GM12878 (cell line): ENCODE measurements around the gene SVIL.

Experiments
- ATF3 ChIP-seq: IDR thresholded peaks from 2 replicates; pipeline ENCODE4 v1.6.1; 2011; ENCODE audit warnings: low read depth, mild to moderate bottlenecking, low read length, moderate library complexity, borderline replicate concordance; ENCODE audit errors: extremely low read depth
- CTCF ChIP-seq, 3 experiments: IDR thresholded peaks in 2 of 3; conservative IDR thresholded peaks in 1 of 3; 2 replicates each; pipeline ENCODE4 v1.5.1; 2011; ENCODE audit warnings: low read depth in 3 of 3, low read length in 3 of 3, mild to moderate bottlenecking in 3 of 3, control low read depth in 2 of 3, moderate library complexity in 2 of 3, inconsistent platforms in 1 of 3, mixed read lengths in 1 of 3; ENCODE audit not compliant: control insufficient read depth in 2 of 3, insufficient read depth in 1 of 3; ENCODE audit errors: extremely low read depth in 1 of 3
- POLR2A ChIP-seq: IDR thresholded peaks from 2 replicates; pipeline ENCODE4 v1.6.1; 2011; ENCODE audit warnings: low read depth, mild to moderate bottlenecking, low read length

DNA sequence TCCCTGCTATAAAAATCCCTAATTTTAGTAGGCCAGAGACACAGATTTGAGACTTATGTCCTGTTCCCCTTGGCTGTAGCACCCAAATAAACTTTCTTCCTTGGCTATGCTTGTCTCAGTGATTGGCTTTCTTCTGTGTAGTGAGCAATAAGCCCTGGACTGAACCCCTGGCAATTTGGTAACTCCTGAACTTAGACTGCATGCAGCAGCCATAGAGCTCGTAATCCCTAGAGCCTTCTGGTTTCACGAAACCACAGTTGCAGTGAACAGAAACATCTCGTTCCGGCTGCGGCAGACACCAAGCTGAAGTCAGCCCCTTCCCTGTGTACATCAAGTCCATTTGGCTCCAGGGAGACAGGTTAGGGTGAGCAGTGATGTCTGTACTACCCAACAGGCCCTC lies 173.7 kb downstream of the SVIL start:
- TF ChIP-seq ATF3 (no peak), CTCF (IDR thresholded peaks at IDR 0.05 in 2 of 3, conservative IDR thresholded peaks at IDR 0.05 in 1 of 3; ENCODE audit: control insufficient read depth in 2 of 3, extremely low read depth in 1 of 3, insufficient read depth in 1 of 3, low read depth in 3 of 3, low read length in 3 of 3) (no peak), POLR2A (no peak)
